AG04450 (cell line): ENCODE measurements around the gene UBR3. TPM values are rescaled to one million over a fixed set of nuclear protein-coding genes. Genes with fewer than 3 reads are reported as not detected.

Experiments used
- CTCF ChIA-PET: fragments of 300-600, 350-600 bp; formaldehyde crosslinking; extraction: SDS; loops from one replicate; lab custom pipeline; 2022; ENCODE audit warnings: antibody characterized with exemption, inconsistent platforms; lab: Charles Lee
- POLR2A ChIA-PET: fragments of 350-600 bp; formaldehyde crosslinking; extraction: SDS; loops from one replicate; lab custom pipeline; 2021; ENCODE audit warnings: antibody characterized with exemption, inconsistent platforms; lab: Yijun Ruan, JAX
- DNase-seq: peaks from one replicate; pipeline ENCODE4 v3.0.0-alpha.2; 2011; ENCODE audit warnings: low read depth, low spot score
- H3K27ac ChIP-seq: one replicate; pipeline ENCODE4 v1.5.1; 2012; ENCODE audit warnings: low read depth, low read length, control low read depth
- H3K27me3 ChIP-seq: one replicate; pipeline ENCODE4 v1.6.0; 2012; ENCODE audit warnings: low read length; ENCODE audit not compliant: control insufficient read depth, insufficient read depth
- H3K4me3 ChIP-seq: 2 replicates; pipeline ENCODE4 v1.5.1; 2011; ENCODE audit warnings: mild to moderate bottlenecking, low read depth, low read length, control low read depth
- H3K9me3 ChIP-seq: 2 replicates; pipeline ENCODE4 v1.5.1; 2012; ENCODE audit warnings: low read length; ENCODE audit not compliant: control insufficient read depth, insufficient read depth
- polyA plus RNA-seq: library from polyadenylated mRNA; depleted of rRNA; stranded (reverse); fragments of >200 nt; gene quantifications from 2 replicates; pipeline ENCODE4 v1.2.3, GENCODE V29; 2011
- TF ChIP-seq, protein P1 (sequence below): IDR thresholded peaks from 2 replicates; pipeline ENCODE4 v1.5.1; 2011; ENCODE audit warnings: low read depth, low read length, control low read depth, inconsistent platforms

The UBR3 gene
- polyA plus RNA-seq, 1 experiment, result 20.3 TPM

DNA sequence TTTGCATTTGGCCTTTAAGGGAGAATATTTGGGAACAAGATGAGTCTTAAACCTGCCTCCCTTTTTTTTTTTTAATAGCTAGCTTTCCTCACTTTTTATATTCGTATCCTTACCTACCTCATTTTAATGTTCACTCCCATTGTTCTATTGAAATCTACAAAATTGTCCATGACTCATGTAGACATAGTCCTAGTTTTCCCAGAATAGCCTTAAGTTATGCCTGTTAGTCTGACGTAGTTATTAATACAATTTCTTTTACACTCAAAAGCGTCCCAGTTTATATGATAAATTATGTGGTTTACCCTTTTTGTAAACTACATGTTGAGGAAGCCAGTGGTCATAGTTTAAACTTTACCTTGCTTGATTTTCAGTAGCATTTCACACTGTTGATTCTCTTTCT lies 73.4 kb downstream of the UBR3 start:
- Histone ChIP-seq H3K27me3 (no peaks in the 10 kb centered on the region), H3K4me3 (no peak overlapping the region), H3K27ac (no peak overlapping the region), H3K9me3 (no peaks in the 10 kb centered on the region)
- no peak for DNase-seq
- POLR2A ChIA-PET, result no interaction called here
- CTCF ChIA-PET, result interaction anchor here (1.3 kb wide), 1 partner anchor 11 kb away, joined by 4 read pairs; no protein-coding TSS in a partner anchor
- TF ChIP-seq, protein P1, sequence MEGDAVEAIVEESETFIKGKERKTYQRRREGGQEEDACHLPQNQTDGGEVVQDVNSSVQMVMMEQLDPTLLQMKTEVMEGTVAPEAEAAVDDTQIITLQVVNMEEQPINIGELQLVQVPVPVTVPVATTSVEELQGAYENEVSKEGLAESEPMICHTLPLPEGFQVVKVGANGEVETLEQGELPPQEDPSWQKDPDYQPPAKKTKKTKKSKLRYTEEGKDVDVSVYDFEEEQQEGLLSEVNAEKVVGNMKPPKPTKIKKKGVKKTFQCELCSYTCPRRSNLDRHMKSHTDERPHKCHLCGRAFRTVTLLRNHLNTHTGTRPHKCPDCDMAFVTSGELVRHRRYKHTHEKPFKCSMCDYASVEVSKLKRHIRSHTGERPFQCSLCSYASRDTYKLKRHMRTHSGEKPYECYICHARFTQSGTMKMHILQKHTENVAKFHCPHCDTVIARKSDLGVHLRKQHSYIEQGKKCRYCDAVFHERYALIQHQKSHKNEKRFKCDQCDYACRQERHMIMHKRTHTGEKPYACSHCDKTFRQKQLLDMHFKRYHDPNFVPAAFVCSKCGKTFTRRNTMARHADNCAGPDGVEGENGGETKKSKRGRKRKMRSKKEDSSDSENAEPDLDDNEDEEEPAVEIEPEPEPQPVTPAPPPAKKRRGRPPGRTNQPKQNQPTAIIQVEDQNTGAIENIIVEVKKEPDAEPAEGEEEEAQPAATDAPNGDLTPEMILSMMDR, result no peak

DNA sequence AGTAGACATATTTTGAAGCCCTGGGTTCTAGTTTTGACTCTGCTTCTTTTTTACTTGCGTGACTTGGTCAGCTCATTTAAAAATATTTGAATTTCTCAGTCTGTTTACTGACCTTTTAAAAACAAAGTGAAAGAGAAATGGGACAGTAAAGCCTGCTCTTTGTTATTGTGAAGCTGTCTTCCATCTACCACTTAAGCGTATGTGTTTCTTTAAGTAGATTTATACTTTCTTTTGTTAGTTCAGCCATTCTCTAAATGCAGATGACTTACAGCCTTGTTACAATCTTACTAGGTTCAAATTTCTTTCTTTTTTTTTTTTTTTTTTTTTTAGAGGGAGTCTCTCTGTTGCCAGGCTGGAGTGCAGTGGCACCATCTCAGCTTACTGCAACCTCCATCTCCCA lies 79.5 kb downstream of the UBR3 start:
- Histone ChIP-seq H3K27ac (no peak overlapping the region), H3K4me3 (no peak overlapping the region), H3K27me3 (no peaks in the 10 kb centered on the region), H3K9me3 (no peaks in the 10 kb centered on the region)
- POLR2A ChIA-PET, result no interaction called here
- DNase-seq, result no peak
- CTCF ChIA-PET, result interaction anchor here (0.6 kb wide), 1 partner anchor 23 kb away, joined by 4 read pairs; no protein-coding TSS in a partner anchor
- TF ChIP-seq, protein P1, result no peak

DNA sequence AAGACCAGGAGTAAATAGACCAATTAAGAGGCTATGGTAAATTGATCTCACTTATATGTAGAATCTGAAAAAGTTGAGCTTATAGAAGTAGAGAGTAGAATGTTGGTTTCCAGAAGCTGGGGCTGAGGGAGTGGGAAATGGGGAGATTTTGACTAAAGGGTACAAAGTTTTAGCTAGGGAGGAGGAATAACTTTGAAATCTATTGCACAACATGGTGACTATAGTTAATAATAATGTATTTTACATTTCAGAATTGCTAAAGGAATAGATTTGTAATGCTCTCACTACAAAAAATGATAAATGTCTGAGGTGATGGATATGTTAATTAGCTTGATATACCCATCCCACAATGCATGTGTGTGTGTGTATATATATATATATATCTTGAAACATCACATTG lies 82.1 kb downstream of the UBR3 start:
- ChIA-PET POLR2A (interaction anchor here (0.7 kb wide), 1 partner anchor 82 kb away, joined by 3 read pairs; the partner anchor contains the start of gene UBR3), CTCF (interaction anchor here (0.8 kb wide), 1 partner anchor 101 kb away, joined by 3 read pairs; no protein-coding TSS in a partner anchor)

DNA sequence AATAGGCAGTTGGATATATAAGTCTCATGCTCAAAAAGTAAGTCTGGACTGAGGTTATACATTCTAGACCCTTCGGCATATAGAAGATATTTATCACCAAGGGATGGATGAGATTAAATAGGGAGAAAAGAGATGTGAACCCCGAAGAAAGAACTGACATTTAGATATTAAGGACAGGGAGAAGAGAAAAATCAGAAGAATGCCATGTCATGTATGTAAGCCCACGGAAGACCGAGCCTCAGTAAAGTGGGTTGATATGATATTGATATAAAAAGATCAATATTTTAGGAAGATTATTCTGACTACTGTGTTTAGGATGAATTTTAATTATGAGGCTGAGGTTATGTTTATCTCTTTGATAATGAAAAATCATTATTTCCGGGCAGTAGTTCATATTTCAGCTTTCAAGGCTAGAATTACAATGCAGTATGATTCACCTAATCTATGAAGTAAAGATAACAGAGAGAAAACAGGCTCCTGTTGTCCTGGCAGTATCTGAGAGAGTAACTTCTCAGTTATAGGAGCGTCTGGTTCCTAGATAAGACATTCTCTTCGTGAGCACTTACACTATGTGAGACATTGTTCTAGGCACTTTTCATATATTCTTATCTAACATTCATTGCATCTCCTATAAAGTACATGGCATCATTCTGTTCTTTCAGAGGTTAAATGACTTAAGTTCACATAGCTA lies 83.0 kb downstream of the UBR3 start:
- no peak for DNase-seq
- CTCF ChIA-PET, result interaction anchor here (0.8 to 1.0 kb wide), 3 partner anchors 21 to 102 kb away, joined by 3 read pairs; no protein-coding TSS in a partner anchor

More for the DNA sequence above, 82.1 kb downstream of the UBR3 start:
- Histone ChIP-seq H3K4me3 (no peak overlapping the region), H3K9me3 (no peaks in the 10 kb centered on the region), H3K27me3 (no peaks in the 10 kb centered on the region), H3K27ac (no peak overlapping the region)
- TF ChIP-seq, protein P1, result no peak
- DNase-seq, result no peak

More for the DNA sequence above, 83.0 kb downstream of the UBR3 start:
- Histone ChIP-seq H3K27ac (no peak overlapping the region), H3K27me3 (no peaks in the 10 kb centered on the region), H3K4me3 (no peak overlapping the region), H3K9me3 (no peaks in the 10 kb centered on the region)
- TF ChIP-seq, protein P1, result no peak
- POLR2A ChIA-PET, result no interaction called here
